Stomach (tissue), 19 donors: ENCODE measurements around the gene COL12A1. TPM values are rescaled to one million over a fixed set of nuclear protein-coding genes. Genes with fewer than 3 reads are reported as not detected.

Experiments
- DNase-seq, 2 donors: peaks; one replicate each; pipeline versions ENCODE4 v3.0.0 to v3.0.0-alpha.2; 2013 to 2019
- H3K27ac ChIP-seq, 5 donors: fragments of 200-600 bp in 4 of 5; sonication (generic) in 4 of 5; one replicate each; pipeline ENCODE4 v1.5.1; 2013 to 2019; ENCODE audit warnings: mild to moderate bottlenecking in 1 of 5, moderate library complexity in 1 of 5
- H3K27me3 ChIP-seq, 3 donors: fragments of 200-600 bp; sonication (generic); one replicate each; pipeline ENCODE4 v1.5.1; 2017 to 2019; ENCODE audit warnings: mixed run types in 1 of 3
- H3K36me3 ChIP-seq, 4 donors: fragments of 200-600 bp; sonication (generic); 1 replicate in 3 of 4; 2 replicates in 1 of 4; pipeline ENCODE4 v1.5.1; 2016 to 2019
- H3K4me1 ChIP-seq, 4 donors: fragments of 200-600 bp; sonication (generic); one replicate each; pipeline ENCODE4 v1.5.1; 2016 to 2019
- H3K4me3 ChIP-seq, 4 donors: fragments of 200-600 bp; sonication (generic) in 3 of 4; one replicate each; pipeline ENCODE4 v1.5.1; 2016 to 2019; ENCODE audit warnings: mild to moderate bottlenecking in 1 of 4
- H3K9me3 ChIP-seq, 4 donors: fragments of 200-600 bp; sonication (generic); one replicate each; pipeline ENCODE4 v1.5.1; 2016 to 2019
- EP300 ChIP-seq: sonication (generic); formaldehyde crosslinking; IDR thresholded peaks from one replicate; pipeline ENCODE4 v1.6.1; 2017; ENCODE audit warnings: antibody characterized with exemption
- POLR2A ChIP-seq, 4 donors: fragments of 450-650 bp; IDR thresholded peaks; one replicate each; pipeline ENCODE4 v1.6.1; 2016; ENCODE audit warnings: antibody characterized with exemption in 4 of 4, control low read depth in 2 of 4, mild to moderate bottlenecking in 1 of 4, moderate library complexity in 1 of 4
- POLR2AphosphoS5 ChIP-seq, 3 donors: sonication (generic); formaldehyde crosslinking; IDR thresholded peaks; one replicate each; pipeline ENCODE4 v1.6.1; 2016; ENCODE audit warnings: antibody characterized with exemption in 3 of 3
- WGBS, 5 donors: extraction: QIAGEN DNeasy Blood & Tissue Kit in 3 of 5; methylation state at CpG; one replicate each; pipeline versions ENCODE4 v1.1.5 to v1.1.7; 2013 to 2018; 5-methylcytosine and 5-hydroxymethylcytosine counted together
- intact Hi-C: fragments of 100-400 bp; cut with DNase I; formaldehyde crosslinking; loops from one replicate; pipeline ENCODE4 v1.15.1; 2023; ENCODE audit warnings: low total_unique reads
- long read RNA-seq, 10 donors: transcript quantifications; one replicate each; lab custom pipeline, GENCODE V29; 2026
- polyA plus RNA-seq, 3 donors: library from polyadenylated mRNA; stranded (reverse); fragments of 200-250 nt; gene quantifications; one replicate each; pipeline ENCODE4 v1.2.3, GENCODE V29; 2013
- total RNA-seq, 5 donors: library from RNA; depleted of rRNA; stranded (reverse); fragments of >200 nt; gene quantifications; one replicate each; pipeline versions ENCODE4 v1.1.0 to v1.2.3, GENCODE V29; 2014 to 2016
- TF ChIP-seq, protein P1 (sequence below), 7 experiments: fragments of 450-650 bp in 4 of 7; fragments of 200-600 bp in 3 of 7; sonication (generic) in 3 of 7; IDR thresholded peaks; one replicate each; pipeline ENCODE4 v1.5.1; 2016 to 2019; ENCODE audit warnings: antibody characterized with exemption in 7 of 7, control low read depth in 2 of 7, mild to moderate bottlenecking in 1 of 7
- donor health status: healthy with polysubstance abuse.
- donor health status: Bipolar disorder and iron deficiency.
- donor health status: healthy.

COL12A1 gene
- total RNA-seq (100 to 1,000 TPM in 1 of 5 donors, 10 to 100 TPM in 4; 20.3 to 170 (median 32.6) TPM), polyA plus RNA-seq (1 to 10 TPM; 3.4 to 9.6 (median 3.7) TPM)
- long read RNA-seq, donor 1, partial matches to known transcripts: 41 of 41 reads
- long read RNA-seq, donor 1, other reads (novel, unspliced or antisense): 0 of 41 reads
- long read RNA-seq, donor 2, partial matches to known transcripts: 45 of 45 reads
- long read RNA-seq, donor 2, other reads (novel, unspliced or antisense): 0 of 45 reads
- long read RNA-seq, donor 3, partial matches to known transcripts: 8 of 8 reads
- long read RNA-seq, donor 3, other reads (novel, unspliced or antisense): 0 of 8 reads
- long read RNA-seq, donor 4: 0 reads
- long read RNA-seq, donor 5, partial matches to known transcripts: 10 of 10 reads
- long read RNA-seq, donor 5, other reads (novel, unspliced or antisense): 0 of 10 reads
- long read RNA-seq, donor 6, partial matches to known transcripts: 82 of 82 reads
- long read RNA-seq, donor 6, other reads (novel, unspliced or antisense): 0 of 82 reads
- long read RNA-seq, donor 7, partial matches to known transcripts: 13 of 13 reads
- long read RNA-seq, donor 7, other reads (novel, unspliced or antisense): 0 of 13 reads
- long read RNA-seq, donor 8: 0 reads
- long read RNA-seq, donor 9: 0 reads
- long read RNA-seq, donor 10: 0 reads

DNA sequence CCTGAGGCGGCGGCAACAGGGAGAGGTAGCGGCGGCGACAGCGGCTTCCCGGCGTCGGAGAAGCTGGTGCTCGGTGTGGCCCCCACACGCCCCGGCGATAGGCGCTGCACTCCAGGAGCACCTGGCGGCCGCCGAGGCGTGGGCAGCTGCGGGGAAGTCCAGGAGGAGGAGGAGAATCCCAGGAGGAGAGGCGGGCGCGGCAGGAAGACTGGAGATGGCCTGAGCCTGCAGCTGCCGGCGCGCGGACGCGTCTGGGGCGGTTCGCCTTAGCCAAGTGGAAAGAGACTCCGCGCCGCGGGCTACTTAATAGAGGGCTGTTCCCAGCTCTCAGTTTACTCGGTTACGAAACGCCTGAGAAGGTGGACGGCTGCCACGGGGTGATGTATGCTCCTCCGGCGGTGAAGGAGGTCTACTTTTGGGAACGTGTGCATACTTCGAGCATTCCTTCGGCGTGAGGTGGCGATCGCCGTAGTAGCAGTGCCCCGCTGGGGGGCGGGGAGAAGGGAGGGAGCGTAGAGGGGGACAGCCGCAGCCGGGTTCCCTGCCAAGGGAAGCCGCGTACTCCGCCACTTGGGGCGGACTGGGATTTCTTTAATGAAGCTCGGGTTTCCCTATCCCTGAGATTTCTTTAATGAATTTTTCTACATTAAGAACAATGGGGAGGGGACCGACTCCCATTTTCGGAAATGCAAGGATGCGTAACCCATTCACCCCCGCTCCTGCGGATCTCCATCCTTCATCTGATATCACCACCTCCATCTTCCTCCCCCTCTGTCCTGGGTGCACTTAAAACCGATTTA, at the start of gene COL12A1:
Gene COL12A1, minus strand, starts transcription at position 278 of the 800 bp plus-strand sequence. CDS start 3,261 bp downstream, outside the sequence.
- Histone ChIP-seq H3K27ac (peak within 1 kb of the TSS; percentile 16 to 89 (median 82)), H3K36me3 (no peaks in the 10 kb centered on the region), H3K27me3 (peaks cover 3 to 71% (median 58%) of the 10 kb centered on the region in 3 donors), H3K4me1 (peaks cover 42 to 72% (median 68%) of the 10 kb centered on the region in 4 donors), H3K4me3 (peak within 1 kb of the TSS; percentile 56 to 61 (median 58)), H3K9me3 (no peaks in the 10 kb centered on the region)
- peak; percentile 80 to 93 for DNase-seq
- intact Hi-C loops: loop anchor here (5.0 kb wide), 1 partner anchor 799 kb away; no protein-coding TSS in a partner anchor
- no peak for TF ChIP-seq EP300
- TF ChIP-seq POLR2AphosphoS5 (IDR thresholded peaks at IDR 0.05): peak; percentile 58 to 65 (median 64)
- 0 to 2% (median 1%) methylated on average over 41 to 64 of the region's 64 CpGs for WGBS, 5 donors

DNA sequence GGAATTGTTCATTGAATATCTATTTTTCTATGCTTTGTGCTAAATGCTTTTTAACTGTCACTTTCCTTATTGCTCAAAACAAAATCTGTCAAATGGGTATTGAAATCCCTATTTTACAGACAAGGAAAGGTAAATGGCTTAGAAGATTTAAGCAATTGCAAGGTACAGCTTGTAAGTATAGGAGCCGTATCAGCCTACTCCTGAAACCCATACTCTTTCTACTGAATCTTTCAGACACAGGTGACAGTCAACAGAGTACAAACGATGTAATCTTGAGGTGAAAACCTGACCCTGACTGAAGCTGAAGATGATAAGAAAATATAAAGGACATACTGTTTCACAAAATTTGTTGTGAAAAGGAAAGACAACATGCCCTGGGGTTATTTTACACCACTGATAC, 44.7 kb upstream of the COL12A1 start:
- no peak for DNase-seq
- Histone ChIP-seq H3K36me3 (peaks cover 0 to 25% (median 20%) of the 10 kb centered on the region in 4 donors), H3K4me3 (no peak overlapping the region), H3K4me1 (no peaks in the 10 kb centered on the region), H3K27me3 (no peaks in the 10 kb centered on the region), H3K27ac (no peak overlapping the region), H3K9me3 (no peaks in the 10 kb centered on the region)
- intact Hi-C loops: no loop called here
- TF ChIP-seq POLR2A (IDR thresholded peaks at IDR 0.05) (no peak), POLR2AphosphoS5 (IDR thresholded peaks at IDR 0.05) (no peak), EP300 (no peak)
- TF ChIP-seq, protein P1, sequence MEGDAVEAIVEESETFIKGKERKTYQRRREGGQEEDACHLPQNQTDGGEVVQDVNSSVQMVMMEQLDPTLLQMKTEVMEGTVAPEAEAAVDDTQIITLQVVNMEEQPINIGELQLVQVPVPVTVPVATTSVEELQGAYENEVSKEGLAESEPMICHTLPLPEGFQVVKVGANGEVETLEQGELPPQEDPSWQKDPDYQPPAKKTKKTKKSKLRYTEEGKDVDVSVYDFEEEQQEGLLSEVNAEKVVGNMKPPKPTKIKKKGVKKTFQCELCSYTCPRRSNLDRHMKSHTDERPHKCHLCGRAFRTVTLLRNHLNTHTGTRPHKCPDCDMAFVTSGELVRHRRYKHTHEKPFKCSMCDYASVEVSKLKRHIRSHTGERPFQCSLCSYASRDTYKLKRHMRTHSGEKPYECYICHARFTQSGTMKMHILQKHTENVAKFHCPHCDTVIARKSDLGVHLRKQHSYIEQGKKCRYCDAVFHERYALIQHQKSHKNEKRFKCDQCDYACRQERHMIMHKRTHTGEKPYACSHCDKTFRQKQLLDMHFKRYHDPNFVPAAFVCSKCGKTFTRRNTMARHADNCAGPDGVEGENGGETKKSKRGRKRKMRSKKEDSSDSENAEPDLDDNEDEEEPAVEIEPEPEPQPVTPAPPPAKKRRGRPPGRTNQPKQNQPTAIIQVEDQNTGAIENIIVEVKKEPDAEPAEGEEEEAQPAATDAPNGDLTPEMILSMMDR (IDR thresholded peaks at IDR 0.05): no peak
- 60 to 76% (median 68%) methylated on average over 2 of the region's 2 CpGs for WGBS, 5 donors

DNA sequence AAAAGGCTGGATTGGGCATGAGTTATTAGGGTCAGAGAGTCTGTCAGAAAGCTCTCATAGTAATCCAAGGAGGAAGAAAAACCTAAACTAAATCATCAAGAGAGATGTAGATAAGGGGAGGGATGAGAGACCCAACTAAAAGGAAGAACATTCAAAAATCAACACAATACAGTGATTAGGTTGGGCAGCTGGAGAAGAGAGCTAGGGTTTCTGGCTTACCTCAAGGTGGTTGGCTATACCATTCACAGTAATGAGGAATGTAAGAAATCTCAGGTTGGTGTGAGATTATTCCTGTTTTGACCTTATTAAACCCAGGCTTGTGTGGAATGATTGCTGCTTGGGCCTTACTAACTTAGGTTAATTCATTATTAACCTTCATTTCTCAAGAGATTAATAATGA, 44.0 kb upstream of the COL12A1 start:
- intact Hi-C loops: no loop called here
- Histone ChIP-seq H3K36me3 (peaks cover 0 to 17% (median 13%) of the 10 kb centered on the region in 4 donors), H3K9me3 (no peaks in the 10 kb centered on the region), H3K27ac (no peak overlapping the region), H3K27me3 (no peaks in the 10 kb centered on the region), H3K4me1 (peaks cover 0 to under 1% (median 0%) of the 10 kb centered on the region in 4 donors), H3K4me3 (no peak overlapping the region)
- DNase-seq: no peak
- TF ChIP-seq POLR2A (IDR thresholded peaks at IDR 0.05) (no peak), EP300 (no peak), POLR2AphosphoS5 (IDR thresholded peaks at IDR 0.05) (no peak)
- TF ChIP-seq, protein P1 (IDR thresholded peaks at IDR 0.05): no peak

DNA sequence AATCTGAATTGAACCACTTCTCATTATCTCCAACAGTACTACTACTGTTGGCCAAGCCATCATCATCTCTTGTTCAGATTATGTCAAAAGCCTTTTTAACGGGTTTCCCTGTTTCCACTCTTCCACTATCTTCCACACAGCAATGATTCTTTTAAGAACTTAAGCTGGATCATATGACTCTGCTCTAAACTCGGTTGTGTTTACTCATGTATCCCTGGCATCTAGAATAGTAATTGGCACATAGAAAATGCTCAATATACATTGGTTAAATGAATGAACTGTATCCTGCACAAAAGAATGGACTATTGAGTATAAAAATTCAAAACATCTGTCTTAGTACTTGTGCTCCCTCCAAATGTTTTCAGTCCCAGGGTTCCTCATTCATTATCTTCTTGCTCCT, 40.5 kb upstream of the COL12A1 start:
- intact Hi-C loops: no loop called here

More for the DNA sequence above, 40.5 kb upstream of the COL12A1 start:
- WGBS, 5 donors: 32 to 59% (median 41%) methylated on average over 2 of the region's 2 CpGs
- Histone ChIP-seq H3K36me3 (no peaks in the 10 kb centered on the region), H3K27ac (no peak overlapping the region), H3K9me3 (no peaks in the 10 kb centered on the region), H3K4me3 (no peak overlapping the region), H3K27me3 (no peaks in the 10 kb centered on the region), H3K4me1 (peaks cover 4 to 24% (median 19%) of the 10 kb centered on the region in 4 donors)
- no peak for TF ChIP-seq POLR2A (IDR thresholded peaks at IDR 0.05)
- TF ChIP-seq, protein P1 (IDR thresholded peaks at IDR 0.05): no peak
- DNase-seq: no peak
